NT2/D1 (cell line): ENCODE measurements around the gene GNG7.

Experiments
- DNase-seq: peaks from one replicate; pipeline ENCODE4 v3.0.0-alpha.2; 2011; ENCODE audit warnings: low read depth, low spot score
- H3K27me3 ChIP-seq: 2 replicates; pipeline ENCODE4 v1.6.0; 2011; ENCODE audit warnings: mild to moderate bottlenecking; ENCODE audit not compliant: insufficient read length, insufficient read depth
- H3K36me3 ChIP-seq: 2 replicates; pipeline ENCODE4 v1.6.1; 2011; ENCODE audit warnings: mild to moderate bottlenecking, low read length, mixed read lengths; ENCODE audit not compliant: insufficient read depth, insufficient read length
- H3K4me1 ChIP-seq: 2 replicates; pipeline ENCODE4 v1.5.1; 2011; ENCODE audit not compliant: insufficient read depth, insufficient read length
- H3K4me3 ChIP-seq: 2 replicates; pipeline ENCODE4 v1.5.1; 2011; ENCODE audit warnings: low read depth; ENCODE audit not compliant: insufficient read length
- H3K9ac ChIP-seq: 2 replicates; pipeline ENCODE4 v1.6.0; 2011; ENCODE audit warnings: low read depth; ENCODE audit not compliant: insufficient read length
- H3K9me3 ChIP-seq: 2 replicates; pipeline ENCODE4 v1.5.1; 2011; ENCODE audit warnings: mild to moderate bottlenecking, low read length; ENCODE audit not compliant: insufficient read depth
- SUZ12 ChIP-seq: IDR thresholded peaks from 2 replicates; pipeline ENCODE4 v1.6.1; 2011; ENCODE audit not compliant: insufficient read length, insufficient read depth; ENCODE audit errors: extremely low read depth
- YY1 ChIP-seq: IDR thresholded peaks from 2 replicates; pipeline ENCODE4 v1.6.1; 2011; ENCODE audit not compliant: insufficient read length, insufficient read depth
- ZNF274 ChIP-seq: IDR thresholded peaks from 2 replicates; pipeline ENCODE4 v1.6.1; 2011; ENCODE audit warnings: mild to moderate bottlenecking, low read depth, low read length

GNG7 gene

GRCh38 chr19:2517881-2518601 is 184.5 kb downstream of the GNG7 start:
- no peaks in the 10 kb centered on the region for H3K9me3 ChIP-seq
- H3K4me3 ChIP-seq: no peak overlapping the region
- peak overlapping the region; percentile 0 for H3K9ac ChIP-seq
- no peaks in the 10 kb centered on the region for H3K27me3 ChIP-seq
- H3K36me3 ChIP-seq: no peaks in the 10 kb centered on the region
- DNase-seq: no peak
- H3K4me1 ChIP-seq: peaks cover 16% of the 10 kb centered on the region
- TF ChIP-seq YY1 (no peak), SUZ12 (no peak), ZNF274 (no peak)

- H3K4me1 ChIP-seq: peaks cover 19% of the 10 kb centered on the region
- no peak for DNase-seq
- H3K36me3 ChIP-seq: no peaks in the 10 kb centered on the region
- TF ChIP-seq SUZ12: no peak
- H3K4me3 ChIP-seq: no peak overlapping the region
- H3K27me3 ChIP-seq: no peaks in the 10 kb centered on the region
- peak overlapping the region; percentile 62 for H3K9ac ChIP-seq
- H3K9me3 ChIP-seq: no peaks in the 10 kb centered on the region
These were observed 185.8 kb downstream of the GNG7 start for GRCh38 chr19:2516727-2517126.

GRCh38 chr19:2514981-2515518 is 187.4 kb downstream of the GNG7 start:
- no peaks in the 10 kb centered on the region for H3K27me3 ChIP-seq
- no peak for DNase-seq
- no peak overlapping the region for H3K4me3 ChIP-seq
- peaks cover 22% of the 10 kb centered on the region for H3K4me1 ChIP-seq
- H3K9ac ChIP-seq: no peak overlapping the region
- no peak for TF ChIP-seq SUZ12
- TF ChIP-seq YY1: no peak
- no peaks in the 10 kb centered on the region for H3K9me3 ChIP-seq
- no peaks in the 10 kb centered on the region for H3K36me3 ChIP-seq

GRCh38 chr19:2512523-2513431 is 189.7 kb downstream of the GNG7 start:
- H3K4me1 ChIP-seq: peaks cover 13% of the 10 kb centered on the region
- H3K36me3 ChIP-seq: no peaks in the 10 kb centered on the region
- H3K9ac ChIP-seq: no peak overlapping the region
- H3K4me3 ChIP-seq: no peak overlapping the region
- no peak for DNase-seq
- no peak for TF ChIP-seq YY1
- H3K27me3 ChIP-seq: no peaks in the 10 kb centered on the region
- no peaks in the 10 kb centered on the region for H3K9me3 ChIP-seq

GRCh38 chr19:2511991-2512390 is 190.5 kb downstream of the GNG7 start:
- no peak for DNase-seq
- no peaks in the 10 kb centered on the region for H3K27me3 ChIP-seq
- H3K36me3 ChIP-seq: no peaks in the 10 kb centered on the region
- H3K9me3 ChIP-seq: no peaks in the 10 kb centered on the region
- no peak overlapping the region for H3K4me3 ChIP-seq
- no peak for TF ChIP-seq YY1
- TF ChIP-seq SUZ12: no peak
- TF ChIP-seq ZNF274: no peak
- peaks cover 11% of the 10 kb centered on the region for H3K4me1 ChIP-seq
- H3K9ac ChIP-seq: peak overlapping the region; percentile 32

- H3K36me3 ChIP-seq: no peaks in the 10 kb centered on the region
- DNase-seq: no peak
- no peaks in the 10 kb centered on the region for H3K9me3 ChIP-seq
- H3K4me1 ChIP-seq: peaks cover 8% of the 10 kb centered on the region
- no peak for TF ChIP-seq SUZ12
- H3K4me3 ChIP-seq: no peak overlapping the region
- no peaks in the 10 kb centered on the region for H3K27me3 ChIP-seq
- H3K9ac ChIP-seq: peak overlapping the region; percentile 32
These were observed 190.9 kb downstream of the GNG7 start for GRCh38 chr19:2511570-2511969.

- DNase-seq: no peak
These were observed 193.4 kb downstream of the GNG7 start for GRCh38 chr19:2509096-2509495.

More at GRCh38 chr19:2509096-2509495, 193.4 kb downstream of the GNG7 start:
- no peaks in the 10 kb centered on the region for H3K9me3 ChIP-seq
- TF ChIP-seq SUZ12 (no peak), ZNF274 (no peak), YY1 (no peak)
- H3K27me3 ChIP-seq: no peaks in the 10 kb centered on the region
- H3K4me1 ChIP-seq: peaks cover 8% of the 10 kb centered on the region
- H3K9ac ChIP-seq: no peak overlapping the region
- no peak overlapping the region for H3K4me3 ChIP-seq
- H3K36me3 ChIP-seq: no peaks in the 10 kb centered on the region
